Measurements from ENCODE around the gene STXBP6. TPM values are rescaled to one million over a fixed set of nuclear protein-coding genes. Genes with fewer than 3 reads are reported as not detected.

Gene STXBP6
- total RNA-seq, 4 donors from 2014 or later = 44.1 to 120 (median 67.4) TPM

DNA sequence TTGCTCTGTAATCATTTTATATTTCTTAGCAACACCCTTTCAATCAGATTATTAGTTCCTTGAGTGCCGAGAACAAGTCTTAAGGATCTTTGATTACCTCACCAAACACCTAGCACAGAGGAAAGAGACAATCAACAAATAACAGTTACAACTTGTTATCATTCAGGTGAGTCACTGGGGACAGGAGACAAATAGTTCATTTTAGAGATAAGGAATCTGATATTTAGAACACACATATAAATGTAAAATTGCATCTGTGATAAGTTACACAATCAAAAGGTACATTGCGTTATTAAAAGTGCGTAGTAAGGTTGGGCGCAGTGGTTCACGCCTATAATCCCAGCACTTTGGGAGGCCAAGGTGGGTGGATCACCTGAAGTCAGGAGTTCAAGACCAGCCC, 5.1 kb upstream of the STXBP6 start:
- no peak for DNase-seq
- Histone ChIP-seq H3K36me3 (no peaks in the 10 kb centered on the region), H3K27ac (no peak overlapping the region), H3K9me3 (no peaks in the 10 kb centered on the region), H3K27me3 (no peaks in the 10 kb centered on the region), H3K4me1 (peaks cover 8 to 10% of the 10 kb centered on the region in 2 donors), H3K4me3 (replicated peaks in 1 of 3) (no peak overlapping the region)
- intact Hi-C loops (cut with DNase I) = no loop called here
- no peak for TF ChIP-seq POLR2A (IDR thresholded peaks at IDR 0.05)
- TF ChIP-seq, protein P1, sequence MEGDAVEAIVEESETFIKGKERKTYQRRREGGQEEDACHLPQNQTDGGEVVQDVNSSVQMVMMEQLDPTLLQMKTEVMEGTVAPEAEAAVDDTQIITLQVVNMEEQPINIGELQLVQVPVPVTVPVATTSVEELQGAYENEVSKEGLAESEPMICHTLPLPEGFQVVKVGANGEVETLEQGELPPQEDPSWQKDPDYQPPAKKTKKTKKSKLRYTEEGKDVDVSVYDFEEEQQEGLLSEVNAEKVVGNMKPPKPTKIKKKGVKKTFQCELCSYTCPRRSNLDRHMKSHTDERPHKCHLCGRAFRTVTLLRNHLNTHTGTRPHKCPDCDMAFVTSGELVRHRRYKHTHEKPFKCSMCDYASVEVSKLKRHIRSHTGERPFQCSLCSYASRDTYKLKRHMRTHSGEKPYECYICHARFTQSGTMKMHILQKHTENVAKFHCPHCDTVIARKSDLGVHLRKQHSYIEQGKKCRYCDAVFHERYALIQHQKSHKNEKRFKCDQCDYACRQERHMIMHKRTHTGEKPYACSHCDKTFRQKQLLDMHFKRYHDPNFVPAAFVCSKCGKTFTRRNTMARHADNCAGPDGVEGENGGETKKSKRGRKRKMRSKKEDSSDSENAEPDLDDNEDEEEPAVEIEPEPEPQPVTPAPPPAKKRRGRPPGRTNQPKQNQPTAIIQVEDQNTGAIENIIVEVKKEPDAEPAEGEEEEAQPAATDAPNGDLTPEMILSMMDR (IDR thresholded peaks at IDR 0.05) = no peak
- WGBS, 2 donors = 95 to 98% methylated on average over 5 of the region's 5 CpGs

DNA sequence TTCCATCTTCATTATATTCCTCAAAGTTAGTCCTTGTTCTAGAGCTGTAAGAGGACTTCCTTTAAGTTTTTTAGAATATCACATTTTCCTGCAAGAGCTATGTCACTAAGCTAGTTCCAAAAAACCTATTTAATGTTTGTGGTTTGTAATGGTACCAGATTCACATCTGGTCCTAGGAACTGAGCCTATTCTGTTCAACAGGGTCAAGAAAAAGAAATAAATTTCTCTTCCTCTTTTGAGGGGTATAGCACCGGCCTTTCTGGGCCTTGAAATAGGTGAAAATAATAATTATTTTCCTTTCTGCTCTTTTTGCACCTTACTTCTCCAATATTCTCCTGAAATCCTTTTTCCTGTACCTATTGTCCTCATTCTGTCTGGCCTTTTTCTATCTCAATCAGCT, 3.6 kb upstream of the STXBP6 start:
- H3K9me3 ChIP-seq = no peaks in the 10 kb centered on the region
- no peak overlapping the region for H3K4me3 ChIP-seq (replicated peaks in 1 of 3)
- peaks cover 8 to 12% of the 10 kb centered on the region in 2 donors for H3K4me1 ChIP-seq
- 95 to 96% methylated on average over 1 of the region's 1 CpG for WGBS, 2 donors
- DNase-seq = no peak
- no peak overlapping the region for H3K27ac ChIP-seq
- no peak for TF ChIP-seq POLR2A (IDR thresholded peaks at IDR 0.05)
- TF ChIP-seq, protein P1 (IDR thresholded peaks at IDR 0.05) = no peak
- intact Hi-C loops (cut with DNase I) = no loop called here
- no peaks in the 10 kb centered on the region for H3K27me3 ChIP-seq
- no peaks in the 10 kb centered on the region for H3K36me3 ChIP-seq

DNA sequence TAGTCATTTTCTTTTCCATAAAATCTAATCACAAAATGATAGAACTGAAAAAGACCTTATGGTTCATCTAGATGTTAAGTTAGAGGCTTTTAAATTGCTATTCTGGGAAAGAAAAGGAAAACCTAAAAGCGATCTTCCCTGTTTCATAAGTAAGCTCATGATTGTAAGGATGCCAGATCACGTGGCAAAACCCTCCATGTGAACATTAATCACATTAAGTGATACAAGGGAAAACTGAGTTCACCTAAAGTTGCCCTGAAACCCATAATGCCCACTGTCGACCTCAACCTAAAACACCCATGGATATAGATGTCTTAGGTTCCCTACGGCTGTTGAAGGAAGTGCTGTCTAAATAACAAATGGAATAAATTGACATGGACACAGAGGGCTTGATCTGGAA, 3.0 kb upstream of the STXBP6 start:
- DNase-seq = no peak
- no peak overlapping the region for H3K27ac ChIP-seq
- H3K4me1 ChIP-seq = peaks cover 13 to 18% of the 10 kb centered on the region in 2 donors
- no peak overlapping the region for H3K4me3 ChIP-seq (replicated peaks in 1 of 3)
- intact Hi-C loops (cut with DNase I) = no loop called here
- H3K9me3 ChIP-seq = no peaks in the 10 kb centered on the region
- 88 to 94% methylated on average over 4 of the region's 4 CpGs for WGBS, 2 donors
- H3K27me3 ChIP-seq = no peaks in the 10 kb centered on the region
- TF ChIP-seq, protein P1 (IDR thresholded peaks at IDR 0.05) = no peak
- TF ChIP-seq POLR2A (IDR thresholded peaks at IDR 0.05) = no peak
- H3K36me3 ChIP-seq = no peaks in the 10 kb centered on the region

DNA sequence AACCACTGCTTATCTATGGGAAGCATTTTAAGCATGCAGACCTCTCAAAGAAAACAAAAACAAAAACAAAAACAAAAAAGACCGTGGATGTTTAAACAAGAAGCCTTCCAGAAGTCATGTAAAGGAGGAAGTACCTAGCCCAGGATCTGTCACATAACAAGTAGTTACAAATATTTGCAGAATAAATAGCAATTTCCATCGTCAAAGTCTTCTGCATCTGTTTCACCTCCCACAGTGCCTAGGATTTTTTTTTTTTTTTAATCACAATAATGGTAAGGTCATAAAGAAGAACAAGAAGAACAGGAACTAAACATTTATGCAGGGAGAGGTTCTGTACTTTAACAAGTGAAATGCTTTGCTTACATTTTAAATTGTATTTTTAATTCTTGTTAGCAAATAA, 2.4 kb upstream of the STXBP6 start:
- intact Hi-C loops (cut with DNase I) = no loop called here
- WGBS, 2 donors = 60 to 67% methylated on average over 2 of the region's 2 CpGs
- TF ChIP-seq, protein P1 (IDR thresholded peaks at IDR 0.05) = no peak
- no peak for TF ChIP-seq POLR2A (IDR thresholded peaks at IDR 0.05)
- no peaks in the 10 kb centered on the region for H3K27me3 ChIP-seq
- H3K9me3 ChIP-seq = no peaks in the 10 kb centered on the region
- DNase-seq = no peak
- H3K4me3 ChIP-seq (replicated peaks in 1 of 3) = no peak overlapping the region
- H3K36me3 ChIP-seq = no peaks in the 10 kb centered on the region
- H3K4me1 ChIP-seq = peaks cover 16 to 21% of the 10 kb centered on the region in 2 donors
- no peak overlapping the region for H3K27ac ChIP-seq

DNA sequence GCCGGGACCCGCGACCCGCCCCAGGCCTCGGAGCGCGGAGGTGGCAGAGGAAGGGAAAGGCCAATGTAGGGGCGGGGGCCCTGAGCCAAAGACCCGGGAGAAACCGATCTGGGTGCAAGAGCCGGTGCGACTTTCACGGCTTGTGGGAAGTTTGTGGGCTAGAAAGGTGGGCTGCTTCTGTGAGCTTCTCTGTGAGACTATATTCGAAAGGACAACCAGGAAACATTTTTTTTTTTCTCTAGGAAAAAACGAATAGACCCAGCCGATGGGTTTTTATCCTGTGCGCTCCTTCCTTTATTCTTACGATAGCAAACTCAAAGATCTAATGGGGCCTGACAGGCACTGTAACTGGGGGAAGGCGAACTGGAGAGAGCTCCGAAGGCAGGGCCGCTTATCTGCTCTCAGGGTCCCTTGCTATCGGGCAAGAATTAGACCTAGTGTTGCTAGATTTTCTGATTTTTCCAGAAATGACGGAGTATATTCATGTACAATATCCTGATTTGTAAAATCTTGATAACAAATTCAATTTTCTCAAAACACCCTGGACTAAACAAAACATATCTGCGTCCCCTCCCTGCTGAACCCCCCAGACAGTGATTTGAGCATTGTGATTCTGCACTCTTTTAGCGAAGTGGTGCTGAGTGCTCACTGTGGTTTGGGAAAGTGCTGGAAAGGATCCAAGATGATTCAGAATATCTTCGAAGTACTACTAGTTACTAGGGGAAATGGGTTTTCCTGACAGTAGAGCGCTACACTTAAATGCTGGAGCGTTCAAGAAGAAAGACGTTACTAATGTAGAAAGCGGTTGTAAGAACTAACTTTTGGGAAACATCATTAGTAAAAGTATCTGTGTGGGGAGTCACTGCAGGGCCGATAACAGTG, 563 bp upstream of the STXBP6 start:
- Histone ChIP-seq H3K27me3 (no peaks in the 10 kb centered on the region), H3K27ac (peak overlapping the region; percentile 70 to 95 (median 86)), H3K9me3 (no peaks in the 10 kb centered on the region), H3K36me3 (no peaks in the 10 kb centered on the region), H3K4me3 (replicated peaks in 1 of 3) (peak overlapping the region; percentile 72 to 81 (median 77)), H3K4me1 (peaks cover 24 to 26% of the 10 kb centered on the region in 2 donors)
- intact Hi-C loops (cut with DNase I) = no loop called here
- 12 to 15% methylated on average over 31 of the region's 31 CpGs for WGBS, 2 donors
- DNase-seq = peak; percentile 36 to 37
- no peak for TF ChIP-seq POLR2A (IDR thresholded peaks at IDR 0.05)
- TF ChIP-seq, protein P1 (IDR thresholded peaks at IDR 0.05) = no peak
